Panc1 (cell line): ENCODE measurements around the gene NARS2.

Source experiments
- CTCF ChIP-seq: fragments of 450-650 bp; IDR thresholded peaks from 2 replicates; pipeline ENCODE4 v1.5.1; 2017; ENCODE audit warnings: mild to moderate bottlenecking
- POLR2AphosphoS5 ChIP-seq: IDR thresholded peaks from 2 replicates; pipeline ENCODE4 v1.6.1; 2012; ENCODE audit warnings: mild to moderate bottlenecking, low read depth, low read length, moderate library complexity
- REST ChIP-seq, 2 experiments: IDR thresholded peaks; 2 replicates each; pipeline ENCODE4 v1.6.1; 2011 to 2012; ENCODE audit warnings: low read depth in 2 of 2, control low read depth in 1 of 2, low read length in 1 of 2, mild to moderate bottlenecking in 1 of 2, moderate library complexity in 1 of 2; ENCODE audit not compliant: insufficient read depth in 1 of 2
- SIN3A ChIP-seq: IDR thresholded peaks from 2 replicates; pipeline ENCODE4 v1.6.1; 2012; ENCODE audit warnings: low read depth, mild to moderate bottlenecking, low read length, moderate library complexity, borderline replicate concordance; ENCODE audit not compliant: insufficient read depth

GRCh38 chr11:78391424-78391823 is 183.2 kb downstream of the NARS2 start:
- no peak for TF ChIP-seq REST (IDR thresholded peaks at IDR 0.05; ENCODE audit: insufficient read depth in 1 of 2, low read depth in 2 of 2, low read length in 1 of 2)
- no peak for TF ChIP-seq CTCF
- no peak for TF ChIP-seq POLR2AphosphoS5
- TF ChIP-seq SIN3A = no peak
